GM12873 (cell line): Measurements from ENCODE around the gene ZPLD1.
A peak's percentile ranks its signal among the peaks of the same experiment; 100 is the strongest.

Source experiments
- TF ChIP-seq, protein P1 (sequence below): IDR thresholded peaks from 2 replicates; pipeline ENCODE4 v1.5.1; 2012; ENCODE audit warnings: low read depth, mild to moderate bottlenecking, moderate library complexity, low read length, control low read depth; ENCODE audit not compliant: insufficient read depth; ENCODE audit errors: missing control alignments

ZPLD1 gene

DNA sequence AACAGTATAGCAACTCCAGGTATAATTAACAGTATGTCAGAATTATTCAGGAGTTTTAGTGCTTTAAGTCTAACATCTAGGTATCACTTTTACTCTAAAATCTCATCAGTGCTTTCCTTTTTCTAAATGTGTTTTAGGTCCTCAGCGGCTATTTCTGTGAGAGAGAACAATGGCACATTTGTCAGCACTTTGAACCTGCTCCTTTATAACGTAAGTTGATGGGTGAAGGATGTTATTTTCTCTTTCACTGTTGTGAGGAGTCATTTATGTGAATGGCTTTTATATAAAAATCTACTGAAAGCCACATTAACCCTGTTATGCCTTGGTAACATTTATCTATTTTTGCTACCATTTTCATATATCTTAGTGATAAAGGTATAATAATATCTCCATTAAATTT lies 22.8 kb downstream of the ZPLD1 start:
- TF ChIP-seq, protein P1, sequence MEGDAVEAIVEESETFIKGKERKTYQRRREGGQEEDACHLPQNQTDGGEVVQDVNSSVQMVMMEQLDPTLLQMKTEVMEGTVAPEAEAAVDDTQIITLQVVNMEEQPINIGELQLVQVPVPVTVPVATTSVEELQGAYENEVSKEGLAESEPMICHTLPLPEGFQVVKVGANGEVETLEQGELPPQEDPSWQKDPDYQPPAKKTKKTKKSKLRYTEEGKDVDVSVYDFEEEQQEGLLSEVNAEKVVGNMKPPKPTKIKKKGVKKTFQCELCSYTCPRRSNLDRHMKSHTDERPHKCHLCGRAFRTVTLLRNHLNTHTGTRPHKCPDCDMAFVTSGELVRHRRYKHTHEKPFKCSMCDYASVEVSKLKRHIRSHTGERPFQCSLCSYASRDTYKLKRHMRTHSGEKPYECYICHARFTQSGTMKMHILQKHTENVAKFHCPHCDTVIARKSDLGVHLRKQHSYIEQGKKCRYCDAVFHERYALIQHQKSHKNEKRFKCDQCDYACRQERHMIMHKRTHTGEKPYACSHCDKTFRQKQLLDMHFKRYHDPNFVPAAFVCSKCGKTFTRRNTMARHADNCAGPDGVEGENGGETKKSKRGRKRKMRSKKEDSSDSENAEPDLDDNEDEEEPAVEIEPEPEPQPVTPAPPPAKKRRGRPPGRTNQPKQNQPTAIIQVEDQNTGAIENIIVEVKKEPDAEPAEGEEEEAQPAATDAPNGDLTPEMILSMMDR, result no peak

- TF ChIP-seq, protein P1, result no peak
Observed at GRCh38 chr3:102460579-102460978, 25.8 kb downstream of the ZPLD1 start.

- TF ChIP-seq, protein P1, result no peak
Observed at GRCh38 chr3:102464261-102464660, 29.4 kb downstream of the ZPLD1 start.

DNA sequence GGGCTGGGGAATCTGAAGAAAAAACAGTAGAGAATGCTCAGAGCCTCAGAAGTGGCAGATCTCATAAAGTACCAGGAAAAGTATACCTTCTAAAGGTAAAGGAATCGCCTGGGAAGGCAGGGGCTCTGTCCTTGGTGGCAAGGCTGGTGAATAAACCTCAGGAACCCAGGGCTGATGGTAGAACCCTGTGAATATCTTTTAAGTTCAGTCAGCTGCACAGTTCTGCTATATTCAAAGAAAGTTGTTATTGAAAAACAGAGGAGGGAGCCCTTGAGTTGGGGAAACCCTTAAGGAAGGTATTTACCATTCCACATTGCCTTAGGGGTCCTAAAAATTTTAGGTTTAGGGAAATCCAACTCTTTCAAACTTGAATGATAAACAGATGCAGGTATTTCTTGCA lies 31.2 kb downstream of the ZPLD1 start:
- TF ChIP-seq, protein P1, result no peak

DNA sequence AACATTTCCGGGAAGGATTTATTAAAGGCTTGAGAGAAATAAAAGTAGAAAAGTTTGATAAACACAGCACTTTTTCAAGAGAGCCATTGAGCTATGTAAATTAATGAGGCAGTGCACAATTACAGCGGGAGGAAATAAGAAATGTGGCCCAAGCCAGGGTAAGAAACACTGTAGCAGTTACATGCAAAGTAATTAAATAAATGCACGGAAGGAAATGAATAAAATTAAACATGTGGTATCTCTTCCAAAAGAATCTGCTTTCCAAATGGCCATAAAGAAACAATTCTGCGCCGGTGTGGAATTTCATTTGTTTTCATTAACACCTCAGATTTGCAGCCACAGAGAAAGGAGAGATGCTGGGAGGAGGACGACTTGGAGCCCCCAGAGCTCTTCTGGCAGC lies 35.3 kb downstream of the ZPLD1 start:
- TF ChIP-seq, protein P1, result no peak

GRCh38 chr3:102471001-102471400 lies 36.2 kb downstream of the ZPLD1 start:
- TF ChIP-seq, protein P1, result peak; percentile 32

DNA sequence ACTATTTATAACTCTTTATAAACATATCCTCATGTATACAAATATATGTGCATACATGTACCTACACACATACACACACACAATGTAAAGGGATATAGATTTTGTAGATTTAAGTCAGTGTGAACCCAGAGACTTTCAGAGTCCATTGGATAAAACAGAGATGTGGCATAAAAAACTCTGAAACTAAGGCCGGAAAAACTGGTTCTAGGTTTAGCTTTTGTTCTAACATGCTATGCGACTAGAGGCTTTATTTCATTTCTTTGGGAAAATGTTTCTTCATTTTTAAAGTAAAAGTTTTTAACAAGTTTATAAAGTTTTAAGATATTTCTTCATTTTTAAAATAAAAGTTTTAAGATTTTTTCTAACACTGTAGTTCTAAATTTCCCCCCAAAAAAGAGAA lies 36.7 kb downstream of the ZPLD1 start:
- TF ChIP-seq, protein P1, result no peak
